CD14-positive monocyte (primary cell): ENCODE measurements around the gene RNASEL. TPM values are rescaled to one million over a fixed set of nuclear protein-coding genes. Genes with fewer than 3 reads are reported as not detected.
A peak's percentile ranks its signal among the peaks of the same experiment; 100 is the strongest.

Experiments used
- DNase-seq, 3 donors: peaks; one replicate each; pipeline ENCODE4 v3.0.0-alpha.2; 2011 to 2022
- H2AFZ ChIP-seq: 2 replicates; pipeline ENCODE4 v1.6.0; 2012; ENCODE audit warnings: mild to moderate bottlenecking, low read depth, low read length, inconsistent platforms; ENCODE audit not compliant: insufficient read depth, poor library complexity, severe bottlenecking
- H3K27ac ChIP-seq, 2 donors: 1 replicate in 1 of 2; 2 replicates in 1 of 2; pipeline ENCODE4 v1.5.1; 2012 to 2013; ENCODE audit warnings: low read length in 2 of 2, control low read depth in 1 of 2, inconsistent platforms in 1 of 2, low read depth in 1 of 2, mild to moderate bottlenecking in 1 of 2
- H3K27me3 ChIP-seq, 2 donors: one replicate each; pipeline versions ENCODE4 v1.6.0 to v1.6.1; 2011 to 2013; ENCODE audit warnings: low read length in 2 of 2; ENCODE audit not compliant: control insufficient read depth in 2 of 2, insufficient read depth in 2 of 2
- H3K36me3 ChIP-seq, 2 donors: replicated peaks in 1 of 2; 1 replicate in 1 of 2; 2 replicates in 1 of 2; pipeline versions ENCODE4 v1.5.1 to v1.6.1; 2012 to 2013; ENCODE audit warnings: low read length in 2 of 2, control low read depth in 1 of 2, inconsistent platforms in 1 of 2, mild to moderate bottlenecking in 1 of 2; ENCODE audit not compliant: insufficient read depth in 2 of 2, control insufficient read depth in 1 of 2
- H3K4me1 ChIP-seq, 2 donors: 1 replicate in 1 of 2; 2 replicates in 1 of 2; pipeline versions ENCODE4 v1.5.1 to v1.6.1; 2012 to 2013; ENCODE audit warnings: low read length in 2 of 2, control low read depth in 1 of 2, inconsistent platforms in 1 of 2, mild to moderate bottlenecking in 1 of 2, moderate library complexity in 1 of 2; ENCODE audit not compliant: insufficient read depth in 2 of 2, control insufficient read depth in 1 of 2
- H3K4me2 ChIP-seq: replicated peaks from 2 replicates; pipeline ENCODE3; 2012; ENCODE audit warnings: low read length, moderate library complexity, mild to moderate bottlenecking; ENCODE audit not compliant: poor library complexity, severe bottlenecking; ENCODE audit errors: extremely low read depth
- H3K4me3 ChIP-seq, 3 experiments: fragments of 200-600 bp in 1 of 3; sonication (generic) in 1 of 3; replicated peaks in 1 of 3; 1 replicate in 2 of 3; 2 replicates in 1 of 3; pipeline ENCODE4 v1.5.1; 2011 to 2013; ENCODE audit warnings: low read length in 3 of 3, mild to moderate bottlenecking in 3 of 3, control low read depth in 2 of 3, low read depth in 2 of 3, inconsistent platforms in 1 of 3, moderate library complexity in 1 of 3
- H3K79me2 ChIP-seq: 2 replicates; pipeline ENCODE4 v1.6.0; 2012; ENCODE audit warnings: mild to moderate bottlenecking, control low read depth, inconsistent platforms, low read length, moderate library complexity; ENCODE audit not compliant: insufficient read depth
- H3K9ac ChIP-seq: 2 replicates; pipeline ENCODE4 v1.6.0; 2017; ENCODE audit warnings: low read length, mild to moderate bottlenecking; ENCODE audit not compliant: insufficient read depth, poor library complexity, severe bottlenecking
- H3K9me3 ChIP-seq, 2 donors: replicated peaks in 1 of 2; 1 replicate in 1 of 2; 2 replicates in 1 of 2; pipeline versions ENCODE4 v1.5.1 to v1.6.1; 2012 to 2013; ENCODE audit warnings: low read length in 2 of 2, control low read depth in 1 of 2; ENCODE audit not compliant: control insufficient read depth in 1 of 2, insufficient read depth in 1 of 2
- H4K20me1 ChIP-seq: 2 replicates; pipeline ENCODE4 v1.6.0; 2012; ENCODE audit warnings: mild to moderate bottlenecking, low read length, control low read depth, moderate library complexity; ENCODE audit not compliant: insufficient read depth
- H3K27ac Mint-ChIP-seq, 7 donors: one replicate each; pipeline ENCODE4 v1.8.0; 2020; ENCODE audit warnings: mild to moderate bottlenecking in 7 of 7, mixed read lengths in 7 of 7, moderate library complexity in 6 of 7, inconsistent platforms in 2 of 7
- H3K27me3 Mint-ChIP-seq, 3 donors: one replicate each; pipeline ENCODE4 v1.8.0; 2021 to 2022; ENCODE audit warnings: low read depth in 3 of 3, mild to moderate bottlenecking in 3 of 3, mixed read lengths in 3 of 3, moderate library complexity in 3 of 3, inconsistent platforms in 1 of 3
- H3K36me3 Mint-ChIP-seq, 2 donors: one replicate each; pipeline ENCODE4 v1.8.0; 2020; ENCODE audit warnings: mixed read lengths in 2 of 2, inconsistent platforms in 1 of 2, mild to moderate bottlenecking in 1 of 2
- H3K4me1 Mint-ChIP-seq: one replicate; pipeline ENCODE4 v1.8.0; 2020; ENCODE audit warnings: mild to moderate bottlenecking, mixed read lengths
- H3K4me3 Mint-ChIP-seq, 2 donors: one replicate each; pipeline ENCODE4 v1.8.0; 2020; ENCODE audit warnings: mild to moderate bottlenecking in 2 of 2, mixed read lengths in 2 of 2, moderate library complexity in 1 of 2
- H3K9me3 Mint-ChIP-seq, 7 donors: one replicate each; pipeline ENCODE4 v1.8.0; 2020 to 2022; ENCODE audit warnings: mixed read lengths in 7 of 7, mild to moderate bottlenecking in 6 of 7, moderate library complexity in 6 of 7, inconsistent platforms in 2 of 7
- WGBS: methylation state at CpG from one replicate; pipeline ENCODE4 v1.1.5; 2013; ENCODE audit warnings: missing lambda C conversion rate; ENCODE audit not compliant: insufficient coverage; 5-methylcytosine and 5-hydroxymethylcytosine counted together
- intact Hi-C, 2 donors: fragments of 100-400 bp; cut with micrococcal nuclease; formaldehyde crosslinking; loops; one replicate each; pipeline versions ENCODE4 v1.15.0 to v1.15.1; 2023
- polyA plus RNA-seq, 3 donors: library from polyadenylated mRNA; depleted of rRNA in 1 of 3; unstranded in 2 of 3; stranded (reverse) in 1 of 3; fragments of 300-500 nt in 2 of 3; fragments of >200 nt in 1 of 3; fragmentation: Illumina TruSeq in 2 of 3; gene quantifications; 1 replicate in 2 of 3; 2 replicates in 1 of 3; pipeline ENCODE4 v1.2.3, GENCODE V29; 2012 to 2021
- TF ChIP-seq, protein P1 (sequence below): fragments of 200-600 bp; IDR thresholded peaks from one replicate; pipeline ENCODE4 v1.8.0; 2022; ENCODE audit warnings: antibody characterized with exemption, mild to moderate bottlenecking

The RNASEL gene
- polyA plus RNA-seq, 3 donors, result 6.9 to 12.3 (median 7.9) TPM

DNA sequence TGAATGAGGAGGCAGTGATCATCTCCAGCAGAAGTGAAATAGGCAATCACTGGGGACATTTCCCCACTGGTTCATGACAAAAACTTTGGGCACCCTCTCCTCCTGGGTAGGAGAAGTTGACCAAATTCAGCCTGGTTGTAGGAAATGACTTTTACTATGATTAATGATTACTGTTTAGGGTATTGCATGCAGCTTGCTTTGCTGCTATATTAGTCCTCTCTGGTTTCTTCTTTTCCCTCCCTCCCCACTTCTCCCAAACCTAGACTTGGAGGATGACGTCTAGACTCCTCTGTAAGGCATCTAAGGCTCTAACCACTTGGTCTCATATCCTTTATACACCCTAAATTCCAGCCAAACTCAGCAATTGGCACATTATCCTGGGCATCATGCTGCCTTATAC, 18.5 kb upstream of the RNASEL start:
- 80% methylated on average over 1 of the region's 1 CpG for WGBS
- Histone ChIP-seq H3K79me2 (no peaks in the 10 kb centered on the region), H3K4me2 (no peak overlapping the region), H3K36me3 (no peaks in the 10 kb centered on the region), H3K27me3 (peaks cover 14 to 51% of the 10 kb centered on the region in 2 donors), H3K9ac (no peak overlapping the region), H2AFZ (no peak overlapping the region), H4K20me1 (no peaks in the 10 kb centered on the region), H3K9me3 (no peaks in the 10 kb centered on the region), H3K27ac (no peak overlapping the region), H3K4me1 (peaks cover 11 to 13% of the 10 kb centered on the region in 2 donors), H3K4me3 (no peak overlapping the region)
- Mint-ChIP-seq H3K27ac (no peak overlapping the region), H3K4me3 (no peak overlapping the region), H3K4me1 (peaks cover 20% of the 10 kb centered on the region), H3K36me3 (peaks cover 0 to 3% of the 10 kb centered on the region in 2 donors), H3K9me3 (peaks cover 0 to 2% (median 0%) of the 10 kb centered on the region in 7 donors), H3K27me3 (peaks cover 19 to 36% (median 25%) of the 10 kb centered on the region in 3 donors)
- intact Hi-C loops, result loop anchor here in 1 of 2 donors (10.0 kb wide), 1 partner anchor 523 kb away; no protein-coding TSS in a partner anchor
- TF ChIP-seq, protein P1, sequence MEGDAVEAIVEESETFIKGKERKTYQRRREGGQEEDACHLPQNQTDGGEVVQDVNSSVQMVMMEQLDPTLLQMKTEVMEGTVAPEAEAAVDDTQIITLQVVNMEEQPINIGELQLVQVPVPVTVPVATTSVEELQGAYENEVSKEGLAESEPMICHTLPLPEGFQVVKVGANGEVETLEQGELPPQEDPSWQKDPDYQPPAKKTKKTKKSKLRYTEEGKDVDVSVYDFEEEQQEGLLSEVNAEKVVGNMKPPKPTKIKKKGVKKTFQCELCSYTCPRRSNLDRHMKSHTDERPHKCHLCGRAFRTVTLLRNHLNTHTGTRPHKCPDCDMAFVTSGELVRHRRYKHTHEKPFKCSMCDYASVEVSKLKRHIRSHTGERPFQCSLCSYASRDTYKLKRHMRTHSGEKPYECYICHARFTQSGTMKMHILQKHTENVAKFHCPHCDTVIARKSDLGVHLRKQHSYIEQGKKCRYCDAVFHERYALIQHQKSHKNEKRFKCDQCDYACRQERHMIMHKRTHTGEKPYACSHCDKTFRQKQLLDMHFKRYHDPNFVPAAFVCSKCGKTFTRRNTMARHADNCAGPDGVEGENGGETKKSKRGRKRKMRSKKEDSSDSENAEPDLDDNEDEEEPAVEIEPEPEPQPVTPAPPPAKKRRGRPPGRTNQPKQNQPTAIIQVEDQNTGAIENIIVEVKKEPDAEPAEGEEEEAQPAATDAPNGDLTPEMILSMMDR, result no peak
- DNase-seq, result no peak

DNA sequence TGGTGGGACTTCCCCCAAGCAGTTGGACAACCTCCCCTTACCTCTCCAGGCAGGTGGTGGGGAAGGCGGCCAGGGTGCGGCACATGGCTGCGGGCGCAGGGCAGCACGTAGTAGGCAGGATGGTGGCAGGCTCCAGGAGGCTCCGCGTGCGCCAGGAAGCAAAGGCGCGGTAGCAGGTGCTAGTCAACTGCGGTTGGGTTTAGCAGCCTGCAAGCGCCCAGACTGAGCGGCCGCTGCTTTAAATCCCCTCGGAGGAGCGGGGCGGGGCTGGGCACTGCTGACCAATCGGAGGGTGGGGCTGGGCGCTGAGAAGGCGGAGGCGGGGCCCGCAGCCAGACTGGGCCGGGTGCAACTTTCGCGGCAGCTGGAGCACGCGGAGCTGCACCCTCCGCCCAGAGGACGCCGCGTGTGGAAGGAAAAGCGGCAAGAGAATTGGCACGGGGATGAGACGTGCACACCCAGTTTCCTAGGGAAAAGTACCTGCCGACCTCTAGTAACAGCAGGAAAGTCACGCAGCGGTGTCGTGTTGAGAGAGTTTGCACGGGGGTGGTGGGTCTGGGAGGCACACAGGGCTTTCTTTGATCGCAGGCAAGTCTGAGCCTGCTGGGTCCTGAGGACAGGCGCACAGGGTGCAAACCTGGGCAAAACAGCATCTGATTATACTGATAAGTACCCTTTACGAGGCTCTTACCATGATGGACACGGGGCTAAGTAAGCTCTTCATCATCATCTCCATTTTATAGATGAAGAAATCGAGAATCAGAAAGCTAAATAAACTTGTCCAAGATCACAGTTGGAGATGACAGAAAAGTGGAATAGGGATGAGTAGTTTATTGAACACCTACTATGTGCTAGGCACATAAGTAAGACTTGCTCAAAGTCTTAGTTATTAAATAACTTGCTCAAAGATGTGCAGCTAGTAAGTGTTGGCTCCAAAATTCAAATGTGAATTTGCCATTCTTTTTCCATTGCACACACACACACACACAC, 15.4 kb upstream of the RNASEL start, which contains the start of gene RGS16:
Gene RGS16, minus strand, starts transcription at position 215 of the 990 bp plus-strand sequence. Its CDS starts 130 bp downstream, at position 85.
- no peaks in the 10 kb centered on the region for H3K36me3 ChIP-seq
- peaks cover 11 to 13% of the 10 kb centered on the region in 2 donors for H3K4me1 ChIP-seq
- TF ChIP-seq, protein P1, result no peak
- H4K20me1 ChIP-seq, result no peaks in the 10 kb centered on the region
- no peak within 1 kb of the TSS for H3K9ac ChIP-seq
- H2AFZ ChIP-seq, result peak within 1 kb of the TSS; percentile 70
- H3K27me3 ChIP-seq, result peaks cover 13 to 46% of the 10 kb centered on the region in 2 donors
- H3K79me2 ChIP-seq, result no peaks in the 10 kb centered on the region
- peak within 1 kb of the TSS; percentile 74 for H3K4me2 ChIP-seq
- H3K9me3 ChIP-seq, result no peaks in the 10 kb centered on the region
- Mint-ChIP-seq H3K27ac (peak within 1 kb of the TSS in 3 of 7 donors; percentile 16 to 52 (median 33)), H3K36me3 (peaks cover 0 to 3% of the 10 kb centered on the region in 2 donors), H3K4me1 (peaks cover 20% of the 10 kb centered on the region), H3K27me3 (peaks cover 9 to 23% (median 19%) of the 10 kb centered on the region in 3 donors), H3K4me3 (peak within 1 kb of the TSS; percentile 9 to 77), H3K9me3 (peaks cover 0 to 2% (median 0%) of the 10 kb centered on the region in 7 donors)
- intact Hi-C loops, result loop anchor here (5.0 to 10.0 kb wide), 3 partner anchors 178 to 520 kb away; partner anchors contain the start of gene NPL (in 1 of the 2)
- H3K4me3 ChIP-seq, result peak within 1 kb of the TSS in 2 of 3 experiments; percentile 5 to 68
- 3% methylated on average over 34 of the region's 44 CpGs for WGBS
- H3K27ac ChIP-seq, result no peak within 1 kb of the TSS
- DNase-seq, result peak; percentile 72 to 79 (median 77)
